Loucy (cell line): ENCODE data around the gene OR2D3.
"Not testable (repeated sequence)": the region's sequence is repeated elsewhere in the genome, so short reads cannot be mapped to it uniquely, and the experiment has no call there.

Experiments
- H2AFZ ChIP-seq: fragments of 200-600 bp; sonication (generic); 2 replicates; pipeline ENCODE4 v1.6.0; 2016; ENCODE audit warnings: antibody characterized with exemption, mild to moderate bottlenecking, low read length, moderate library complexity
- H3F3A ChIP-seq: fragments of 200-600 bp; 2 replicates; pipeline ENCODE4 v1.6.0; 2016; ENCODE audit warnings: antibody characterized with exemption, low read depth, mild to moderate bottlenecking
- H3K27me3 ChIP-seq: fragments of 200-600 bp; sonication (generic); 2 replicates; pipeline ENCODE4 v1.6.1; 2014; ENCODE audit warnings: low read length, mild to moderate bottlenecking; ENCODE audit not compliant: insufficient read depth, poor library complexity, severe bottlenecking
- H3K36me3 ChIP-seq: fragments of 200-600 bp; sonication (generic); 2 replicates; pipeline ENCODE4 v1.6.1; 2016; ENCODE audit warnings: low read length; ENCODE audit not compliant: insufficient read depth
- H3K4me1 ChIP-seq: fragments of 200-600 bp; sonication (generic); 2 replicates; pipeline ENCODE4 v1.5.1; 2014; ENCODE audit warnings: low read length, mild to moderate bottlenecking; ENCODE audit not compliant: insufficient read depth, poor library complexity, severe bottlenecking
- H3K4me2 ChIP-seq: fragments of 200-600 bp; sonication (generic); 2 replicates; pipeline ENCODE4 v1.6.0; 2014; ENCODE audit warnings: antibody characterized with exemption, low read length, low read depth, mild to moderate bottlenecking; ENCODE audit not compliant: poor library complexity, severe bottlenecking
- H3K4me3 ChIP-seq: fragments of 200-600 bp; sonication (generic); 2 replicates; pipeline ENCODE4 v1.5.1; 2014; ENCODE audit warnings: low read length, mild to moderate bottlenecking, mixed read lengths; ENCODE audit not compliant: poor library complexity, severe bottlenecking
- H3K79me2 ChIP-seq: fragments of 200-600 bp; sonication (generic); 2 replicates; pipeline ENCODE4 v1.6.1; 2014; ENCODE audit warnings: low read length; ENCODE audit not compliant: insufficient read depth
- H3K9ac ChIP-seq: fragments of 200-600 bp; sonication (generic); 2 replicates; pipeline ENCODE4 v1.6.0; 2014; ENCODE audit warnings: mild to moderate bottlenecking, low read depth, low read length, moderate library complexity; ENCODE audit not compliant: poor library complexity, severe bottlenecking
- H3K9me2 ChIP-seq: fragments of 200-600 bp; sonication (generic); replicated peaks from 2 replicates; pipeline ENCODE4 v1.6.1; 2016; ENCODE audit warnings: low read depth, low read length, mixed read lengths
- H3K9me3 ChIP-seq: fragments of 200-600 bp; sonication (generic); 2 replicates; pipeline ENCODE4 v1.6.1; 2014; ENCODE audit warnings: mild to moderate bottlenecking, antibody characterized with exemption, low read length, low read depth; ENCODE audit not compliant: insufficient read depth
- H4K20me1 ChIP-seq: fragments of 200-600 bp; sonication (generic); 2 replicates; pipeline ENCODE4 v1.6.0; 2014; ENCODE audit warnings: antibody characterized with exemption, low read length, mild to moderate bottlenecking; ENCODE audit not compliant: insufficient read depth, poor library complexity, severe bottlenecking
- EZH2phosphoT487 ChIP-seq: fragments of 200-600 bp; IDR thresholded peaks from 2 replicates; pipeline ENCODE4 v1.6.1; 2018; ENCODE audit warnings: antibody characterized with exemption, mild to moderate bottlenecking, moderate library complexity, borderline replicate concordance
- TF ChIP-seq, protein P1 (sequence below): fragments of 200-600 bp; sonication (generic); conservative IDR thresholded peaks from 2 replicates; pipeline ENCODE4 v1.5.1; 2014; ENCODE audit warnings: mild to moderate bottlenecking, antibody characterized with exemption, low read length

OR2D3 gene

DNA sequence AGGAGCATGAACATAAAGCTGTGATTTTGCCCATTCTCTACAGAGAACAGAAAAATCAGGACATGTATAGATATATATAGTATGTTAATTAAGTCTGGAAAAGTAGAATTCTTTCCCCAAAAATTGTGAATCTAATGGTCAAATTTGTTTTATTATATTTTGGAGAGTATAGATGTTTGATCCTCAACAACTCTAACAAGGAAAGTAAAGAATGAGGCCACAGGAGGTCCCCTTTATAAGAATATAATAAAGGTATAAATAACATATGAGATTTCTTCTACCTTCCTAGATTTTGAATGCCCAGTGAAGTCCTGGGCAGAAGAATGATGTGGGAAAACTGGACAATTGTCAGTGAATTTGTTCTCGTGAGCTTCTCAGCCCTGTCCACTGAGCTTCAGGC is 44.5 kb upstream of the OR2D3 start, which contains the start of gene OR10A4:
TSS of gene OR10A4 (plus strand) at position 301 of the 400 bp plus-strand sequence. CDS start at position 324, 23 bp downstream.
- Histone ChIP-seq H3K9me2 (no peaks in the 10 kb centered on the region), H3K4me1 (no peaks in the 10 kb centered on the region), H4K20me1 (no peaks in the 10 kb centered on the region), H2AFZ (no peak within 1 kb of the TSS), H3F3A (no peaks in the 10 kb centered on the region), H3K4me3 (no peak within 1 kb of the TSS), H3K36me3 (no peaks in the 10 kb centered on the region), H3K27me3 (no peaks in the 10 kb centered on the region), H3K4me2 (no peak within 1 kb of the TSS), H3K9ac (no peak within 1 kb of the TSS), H3K79me2 (no peaks in the 10 kb centered on the region), H3K9me3 (no peaks in the 10 kb centered on the region)
- TF ChIP-seq, protein P1, sequence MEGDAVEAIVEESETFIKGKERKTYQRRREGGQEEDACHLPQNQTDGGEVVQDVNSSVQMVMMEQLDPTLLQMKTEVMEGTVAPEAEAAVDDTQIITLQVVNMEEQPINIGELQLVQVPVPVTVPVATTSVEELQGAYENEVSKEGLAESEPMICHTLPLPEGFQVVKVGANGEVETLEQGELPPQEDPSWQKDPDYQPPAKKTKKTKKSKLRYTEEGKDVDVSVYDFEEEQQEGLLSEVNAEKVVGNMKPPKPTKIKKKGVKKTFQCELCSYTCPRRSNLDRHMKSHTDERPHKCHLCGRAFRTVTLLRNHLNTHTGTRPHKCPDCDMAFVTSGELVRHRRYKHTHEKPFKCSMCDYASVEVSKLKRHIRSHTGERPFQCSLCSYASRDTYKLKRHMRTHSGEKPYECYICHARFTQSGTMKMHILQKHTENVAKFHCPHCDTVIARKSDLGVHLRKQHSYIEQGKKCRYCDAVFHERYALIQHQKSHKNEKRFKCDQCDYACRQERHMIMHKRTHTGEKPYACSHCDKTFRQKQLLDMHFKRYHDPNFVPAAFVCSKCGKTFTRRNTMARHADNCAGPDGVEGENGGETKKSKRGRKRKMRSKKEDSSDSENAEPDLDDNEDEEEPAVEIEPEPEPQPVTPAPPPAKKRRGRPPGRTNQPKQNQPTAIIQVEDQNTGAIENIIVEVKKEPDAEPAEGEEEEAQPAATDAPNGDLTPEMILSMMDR: no peak
- TF ChIP-seq EZH2phosphoT487: no peak

DNA sequence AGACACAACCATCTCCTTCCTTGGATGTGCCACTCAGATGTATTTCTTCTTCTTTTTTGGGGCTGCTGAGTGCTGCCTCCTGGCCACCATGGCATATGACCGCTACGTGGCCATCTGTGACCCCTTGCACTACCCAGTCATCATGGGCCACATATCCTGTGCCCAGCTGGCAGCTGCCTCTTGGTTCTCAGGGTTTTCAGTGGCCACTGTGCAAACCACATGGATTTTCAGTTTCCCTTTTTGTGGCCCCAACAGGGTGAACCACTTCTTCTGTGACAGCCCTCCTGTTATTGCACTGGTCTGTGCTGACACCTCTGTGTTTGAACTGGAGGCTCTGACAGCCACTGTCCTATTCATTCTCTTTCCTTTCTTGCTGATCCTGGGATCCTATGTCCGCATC is 43.9 kb upstream of the OR2D3 start:
- H4K20me1 ChIP-seq: no peaks in the 10 kb centered on the region
- H3K4me2 ChIP-seq: no peak overlapping the region
- no peak overlapping the region for H2AFZ ChIP-seq
- no peaks in the 10 kb centered on the region for H3F3A ChIP-seq
- H3K9me2 ChIP-seq: no peaks in the 10 kb centered on the region
- H3K9me3 ChIP-seq: no peaks in the 10 kb centered on the region
- H3K4me1 ChIP-seq: no peaks in the 10 kb centered on the region
- H3K4me3 ChIP-seq: no peak overlapping the region
- H3K79me2 ChIP-seq: no peaks in the 10 kb centered on the region
- H3K36me3 ChIP-seq: no peaks in the 10 kb centered on the region
- H3K27me3 ChIP-seq: no peaks in the 10 kb centered on the region
- no peak for TF ChIP-seq EZH2phosphoT487
- TF ChIP-seq, protein P1: no peak
- no peak overlapping the region for H3K9ac ChIP-seq

DNA sequence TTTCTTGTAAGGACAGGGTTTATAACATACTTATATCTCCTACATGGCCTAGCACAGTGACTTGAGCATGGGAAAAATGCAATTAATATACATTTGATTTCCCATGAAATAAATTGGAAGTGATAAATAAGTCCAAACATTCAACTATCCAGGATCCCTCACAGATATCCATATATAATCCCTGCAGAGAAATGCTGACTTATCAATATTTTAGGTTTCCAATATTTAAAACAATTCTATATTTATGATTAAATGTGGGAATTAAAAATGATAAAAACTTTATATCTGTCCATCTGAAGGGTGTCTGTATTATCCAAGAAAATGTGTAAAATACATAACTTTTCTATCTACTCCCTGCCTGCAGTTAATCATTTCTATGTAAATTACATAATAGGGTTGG is 38.1 kb upstream of the OR2D3 start:
- Histone ChIP-seq H3K27me3 (no peaks in the 10 kb centered on the region), H4K20me1 (no peaks in the 10 kb centered on the region), H3K9me2 (no peaks in the 10 kb centered on the region), H3K9me3 (no peaks in the 10 kb centered on the region), H3K4me2 (no peak overlapping the region), H3K4me3 (no peak overlapping the region), H3K36me3 (no peaks in the 10 kb centered on the region), H3K4me1 (no peaks in the 10 kb centered on the region), H2AFZ (no peak overlapping the region), H3K9ac (no peak overlapping the region), H3F3A (no peaks in the 10 kb centered on the region), H3K79me2 (no peaks in the 10 kb centered on the region)
- no peak for TF ChIP-seq EZH2phosphoT487
- TF ChIP-seq, protein P1: no peak

DNA sequence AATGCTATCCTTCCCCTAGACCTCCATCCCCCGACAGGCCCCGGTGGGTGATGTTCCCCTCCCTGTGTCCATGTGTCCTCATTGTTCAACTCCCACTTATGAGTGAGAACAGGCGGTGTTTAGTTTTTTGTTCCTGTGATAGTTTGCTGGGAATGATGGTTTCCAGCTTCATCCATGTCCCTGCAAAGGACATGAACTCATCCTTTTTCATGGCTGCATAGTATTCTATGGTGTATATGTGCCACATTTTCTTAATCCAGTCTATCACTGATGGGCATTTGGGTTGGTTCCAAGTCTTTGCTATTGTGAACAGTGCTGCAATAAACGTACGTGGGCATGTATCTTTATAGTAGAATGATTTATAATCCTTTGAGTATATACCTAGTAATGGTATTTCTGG is 33.1 kb upstream of the OR2D3 start:
- H3K9me3 ChIP-seq, H3K9me2 ChIP-seq, H3K27me3 ChIP-seq, H3K9ac ChIP-seq, H3K79me2 ChIP-seq, H2AFZ ChIP-seq, H3F3A ChIP-seq, H3K4me2 ChIP-seq, H3K4me3 ChIP-seq, H4K20me1 ChIP-seq, H3K36me3 ChIP-seq, H3K4me1 ChIP-seq: not testable (repeated sequence)
